HG02852 (cell line): ENCODE measurements around the gene INAVA.
"Not testable (repeated sequence)": the region's sequence is repeated elsewhere in the genome, so short reads cannot be mapped to it uniquely, and the experiment has no call there.

Experiments used
- ATAC-seq: cut with Tn5 transposase; IDR thresholded peaks from one replicate; pipeline ENCODE4 v1.9.1; 2021; ENCODE audit warnings: mild to moderate bottlenecking, moderate library complexity; ENCODE audit not compliant: unreplicated experiment

Gene INAVA

GRCh38 chr1:200917291-200917817, 22.7 kb downstream of the INAVA start:
- ATAC-seq = no peak

- ATAC-seq = no peak
Observed at GRCh38 chr1:200918006-200918405, 23.3 kb downstream of the INAVA start.

GRCh38 chr1:200919386-200919785, 24.7 kb downstream of the INAVA start:
- ATAC-seq = no peak

GRCh38 chr1:200921571-200922110, 26.9 kb downstream of the INAVA start:
- no peak for ATAC-seq

- ATAC-seq = no peak
Observed at GRCh38 chr1:200922406-200922805, 27.7 kb downstream of the INAVA start.

GRCh38 chr1:200923601-200924000, 28.9 kb downstream of the INAVA start:
- no peak for ATAC-seq

- no peak for ATAC-seq
Observed at GRCh38 chr1:200925831-200926230, 31.1 kb downstream of the INAVA start.

GRCh38 chr1:200929530-200930278, 35.0 kb downstream of the INAVA start:
- ATAC-seq = no peak

GRCh38 chr1:200930285-200930684, 35.6 kb downstream of the INAVA start:
- ATAC-seq = not testable (repeated sequence)

GRCh38 chr1:200931776-200932175, 37.1 kb downstream of the INAVA start:
- no peak for ATAC-seq

- ATAC-seq = no peak
Observed at GRCh38 chr1:200934676-200935245, 40.1 kb downstream of the INAVA start.

- ATAC-seq = not testable (repeated sequence)
Observed at GRCh38 chr1:200935286-200935962, 40.7 kb downstream of the INAVA start.

GRCh38 chr1:200938955-200939354, 44.3 kb downstream of the INAVA start:
- no peak for ATAC-seq

GRCh38 chr1:200945111-200945510, 50.4 kb downstream of the INAVA start:
- ATAC-seq = no peak

- no peak for ATAC-seq
Observed at GRCh38 chr1:200947059-200947566, 52.4 kb downstream of the INAVA start.

- no peak for ATAC-seq
Observed at GRCh38 chr1:200949626-200950025, 54.9 kb downstream of the INAVA start.

GRCh38 chr1:200951016-200951415, 56.3 kb downstream of the INAVA start:
- no peak for ATAC-seq

- ATAC-seq = no peak
Observed at GRCh38 chr1:200954434-200954833, 59.7 kb downstream of the INAVA start.

- no peak for ATAC-seq
Observed at GRCh38 chr1:200958597-200958996, 63.9 kb downstream of the INAVA start.

- ATAC-seq = no peak
Observed at GRCh38 chr1:200959411-200959921, 64.8 kb downstream of the INAVA start.
